IPS DF 4.7 (cell line): ENCODE results near the gene ZBTB43.
"Not testable (repeated sequence)": the region's sequence is repeated elsewhere in the genome, so short reads cannot be mapped to it uniquely, and the experiment has no call there.

Experiments
- DNase-seq: peaks from one replicate; pipeline ENCODE4 v3.0.0-alpha.2; 2013; ENCODE audit warnings: low spot score; ENCODE audit errors: extremely low read depth

ZBTB43 gene

DNA sequence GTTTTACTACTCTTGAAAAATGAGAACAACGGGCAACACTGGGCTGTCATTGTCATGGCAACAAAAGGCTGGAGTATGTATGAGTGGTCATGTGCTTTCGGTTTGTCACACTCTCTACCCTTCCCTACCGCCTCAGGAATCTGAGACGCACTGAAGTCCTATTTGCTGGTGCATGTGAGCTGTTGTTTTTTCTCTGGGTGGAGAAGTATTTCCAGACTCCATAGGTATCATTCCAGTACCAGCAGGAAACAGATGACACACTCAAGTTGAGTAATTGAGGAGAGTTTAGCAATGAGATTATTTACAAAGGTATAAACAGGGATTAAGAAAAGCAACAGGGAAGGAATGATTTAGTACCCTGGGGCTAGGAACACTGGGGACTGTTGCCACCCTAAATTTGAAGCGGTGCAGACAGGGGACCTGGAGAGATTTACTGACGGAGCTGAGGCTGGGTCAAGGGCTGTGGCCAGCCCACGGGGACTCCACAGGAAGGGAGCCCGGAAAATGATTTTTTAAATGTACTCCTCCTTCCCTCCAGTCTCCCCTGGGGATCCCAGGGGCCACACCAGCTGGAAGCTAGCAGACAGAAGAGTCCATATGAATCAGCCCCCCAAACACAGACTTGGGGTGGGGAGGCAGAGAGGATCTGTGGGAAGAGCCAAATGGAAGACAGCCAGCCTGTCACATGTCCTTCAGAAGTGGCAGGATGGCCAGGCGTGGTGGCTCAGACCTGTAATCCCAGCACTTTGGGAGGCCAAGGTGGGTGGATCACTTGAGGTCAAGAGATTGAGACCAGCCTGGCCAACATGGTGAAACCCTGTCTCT is 13.2 kb upstream of the ZBTB43 start:
- DNase-seq, result no peak

DNA sequence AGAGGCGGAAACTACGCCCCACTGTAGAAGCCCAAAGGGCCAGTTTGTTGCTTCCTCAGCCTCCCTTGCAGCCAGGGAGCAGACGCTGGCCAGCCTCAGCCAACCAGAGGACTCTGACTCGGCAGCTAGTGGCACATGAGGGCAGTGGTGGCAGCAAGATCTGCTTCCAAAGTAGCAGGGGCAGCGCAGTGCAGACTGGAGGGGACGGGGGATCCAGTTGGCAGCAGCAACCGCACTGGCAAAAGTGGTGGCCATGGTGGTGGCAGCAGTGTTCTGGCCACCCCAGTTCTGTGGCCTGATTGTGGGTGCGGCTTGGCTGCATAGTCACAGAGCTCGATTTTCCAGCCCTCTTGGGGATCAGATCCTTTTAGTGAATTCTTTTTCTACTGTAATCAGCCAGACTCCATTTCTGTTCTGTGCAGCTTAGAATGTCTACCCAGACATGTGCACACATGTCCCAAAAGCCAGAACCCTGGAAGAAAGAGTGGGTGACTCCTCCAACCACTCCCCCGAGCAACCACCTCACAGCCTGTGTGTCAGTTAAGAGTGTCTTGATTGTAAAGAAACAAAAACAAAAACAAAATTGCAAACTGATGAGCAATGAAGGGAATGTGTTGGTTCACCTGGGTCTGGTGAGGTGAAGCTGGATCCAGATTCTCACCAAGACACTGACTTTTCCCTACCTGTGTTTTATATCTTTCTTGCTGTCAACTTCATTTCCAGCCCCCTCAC is 11.0 kb upstream of the ZBTB43 start:
- DNase-seq, result no peak

DNA sequence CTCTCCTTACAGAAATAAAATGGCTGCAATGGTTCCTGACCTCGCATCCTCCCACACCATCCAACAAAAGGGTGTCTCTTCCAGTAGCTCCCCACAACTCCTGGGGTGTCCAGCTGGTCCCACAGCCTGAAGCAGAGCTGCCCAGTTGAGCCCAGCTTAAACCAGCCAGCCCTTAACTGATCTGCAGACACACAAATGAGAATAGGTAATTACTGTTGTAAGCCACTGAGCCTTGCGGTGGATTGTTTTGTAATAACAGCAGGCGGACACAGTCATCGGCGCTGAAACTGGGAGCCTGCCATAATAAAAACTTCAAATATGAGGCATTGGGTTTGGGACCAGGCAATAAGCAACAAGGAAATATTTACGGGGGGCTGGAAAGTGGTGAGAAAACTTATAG is 10.4 kb upstream of the ZBTB43 start:
- DNase-seq, result no peak

DNA sequence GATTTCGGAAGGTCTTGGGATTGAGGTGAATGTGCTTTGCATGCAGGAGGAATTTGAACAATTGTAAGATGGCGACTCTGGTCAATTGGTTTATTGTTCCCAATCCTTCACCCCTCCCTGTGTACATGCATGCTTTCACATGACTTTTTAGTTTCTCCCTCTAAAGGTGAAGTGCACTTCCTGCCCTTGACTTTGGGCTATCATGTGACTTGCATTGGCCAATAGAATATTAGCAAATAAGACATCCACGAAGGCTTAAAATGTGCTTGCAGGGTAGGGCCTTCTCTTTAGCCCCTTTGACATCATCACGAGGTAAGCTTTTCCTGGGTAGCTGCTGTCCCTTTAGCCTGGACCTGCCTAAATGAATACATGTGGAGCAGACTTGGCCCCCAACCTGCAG is 8.1 kb upstream of the ZBTB43 start:
- no peak for DNase-seq

DNA sequence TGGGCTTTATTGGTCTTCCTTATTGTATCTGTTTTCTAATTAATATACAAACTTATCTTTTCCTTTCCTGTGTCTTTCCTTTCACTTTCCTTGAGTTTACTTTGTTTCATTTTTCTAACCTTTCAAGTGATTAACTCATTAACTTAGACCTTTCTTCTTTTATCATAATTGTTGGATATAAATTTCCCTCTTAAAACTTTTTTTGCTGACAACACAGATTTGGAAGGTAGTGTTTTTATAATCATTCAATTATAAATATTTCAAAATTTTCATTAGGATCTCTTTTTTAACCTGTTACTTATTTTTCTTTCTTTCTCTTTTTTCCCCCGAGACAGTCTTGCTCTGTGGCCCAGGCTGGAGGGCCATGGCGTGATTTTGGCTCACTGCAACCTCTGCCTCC is 6.9 kb upstream of the ZBTB43 start:
- DNase-seq, result no peak

DNA sequence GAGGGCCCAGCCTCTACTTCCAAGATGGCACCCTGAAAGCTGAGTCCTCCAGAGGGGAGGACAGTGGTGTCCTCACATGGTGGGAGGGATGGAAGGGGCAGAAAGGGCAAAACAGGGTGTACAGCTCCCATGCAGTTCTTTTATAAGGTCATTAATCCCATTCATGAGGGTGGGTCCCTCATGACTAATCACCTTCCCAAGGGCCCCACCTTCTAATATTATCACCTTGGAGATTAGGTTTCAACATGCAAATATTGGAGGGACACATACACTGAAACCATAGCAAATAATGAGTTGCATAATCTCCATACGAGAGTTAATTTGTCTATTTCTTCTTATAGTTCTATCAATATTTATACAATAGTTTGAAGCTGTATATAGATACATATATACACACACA is 5.8 kb upstream of the ZBTB43 start:
- no peak for DNase-seq

DNA sequence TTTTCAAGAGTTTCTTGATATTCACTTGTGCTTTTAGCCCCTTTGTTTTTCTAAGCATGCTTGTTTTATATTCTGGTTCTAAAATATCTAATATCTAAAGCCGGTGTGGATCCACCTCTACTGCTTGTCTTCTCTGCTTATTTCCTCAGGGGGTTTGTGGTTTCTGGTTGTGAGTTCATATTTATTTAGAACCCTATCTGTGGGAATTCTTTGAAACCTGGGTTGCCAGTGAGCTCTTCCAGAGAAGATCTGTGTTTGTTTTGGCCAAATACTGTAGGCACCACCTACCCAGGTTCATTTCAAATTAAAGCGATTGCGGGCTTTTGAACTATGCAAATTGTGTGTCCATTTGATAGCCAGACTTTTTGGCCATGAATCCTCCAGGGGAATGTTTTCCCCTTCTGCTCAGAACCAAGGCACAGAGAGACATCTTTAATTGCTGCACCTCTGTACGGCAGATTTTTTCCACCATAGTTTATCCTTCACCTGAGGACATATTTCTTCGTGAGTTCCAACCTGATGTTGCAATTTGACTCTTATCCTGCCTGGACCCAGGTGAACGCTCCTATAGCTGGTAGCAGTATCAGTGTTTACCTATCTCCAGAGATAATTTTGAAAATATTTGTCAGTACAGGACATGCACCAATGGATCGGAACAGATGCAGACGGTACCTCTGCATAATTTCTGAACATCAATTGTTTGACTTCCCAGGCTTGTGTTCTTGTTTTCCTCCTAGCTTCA is 2.4 kb upstream of the ZBTB43 start:
- no peak for DNase-seq

DNA sequence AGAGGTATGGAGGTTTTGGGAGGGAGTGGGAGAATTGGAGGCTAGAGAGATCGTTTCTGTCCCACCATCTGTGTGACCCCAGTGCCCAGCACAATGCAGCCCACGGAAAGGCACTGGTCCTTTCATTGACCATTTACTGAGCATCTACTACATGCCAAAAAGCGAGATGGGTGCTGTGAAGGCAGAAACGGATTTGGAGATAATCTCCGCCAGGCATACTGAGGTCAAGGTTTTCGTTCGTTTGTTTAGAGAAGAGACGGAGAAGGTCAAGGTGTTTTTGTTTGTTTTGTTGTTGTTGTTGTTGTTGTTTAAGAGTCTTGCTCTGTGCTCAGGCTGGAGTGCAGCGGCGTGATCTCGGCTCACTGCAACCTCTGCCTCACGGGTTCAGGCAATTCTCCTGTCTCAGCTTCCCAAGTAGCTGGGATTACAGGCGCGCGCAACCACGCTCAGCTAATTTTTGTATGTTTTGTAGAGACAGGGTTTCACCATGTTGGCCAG is 593 bp upstream of the ZBTB43 start:
- no peak for DNase-seq

DNA sequence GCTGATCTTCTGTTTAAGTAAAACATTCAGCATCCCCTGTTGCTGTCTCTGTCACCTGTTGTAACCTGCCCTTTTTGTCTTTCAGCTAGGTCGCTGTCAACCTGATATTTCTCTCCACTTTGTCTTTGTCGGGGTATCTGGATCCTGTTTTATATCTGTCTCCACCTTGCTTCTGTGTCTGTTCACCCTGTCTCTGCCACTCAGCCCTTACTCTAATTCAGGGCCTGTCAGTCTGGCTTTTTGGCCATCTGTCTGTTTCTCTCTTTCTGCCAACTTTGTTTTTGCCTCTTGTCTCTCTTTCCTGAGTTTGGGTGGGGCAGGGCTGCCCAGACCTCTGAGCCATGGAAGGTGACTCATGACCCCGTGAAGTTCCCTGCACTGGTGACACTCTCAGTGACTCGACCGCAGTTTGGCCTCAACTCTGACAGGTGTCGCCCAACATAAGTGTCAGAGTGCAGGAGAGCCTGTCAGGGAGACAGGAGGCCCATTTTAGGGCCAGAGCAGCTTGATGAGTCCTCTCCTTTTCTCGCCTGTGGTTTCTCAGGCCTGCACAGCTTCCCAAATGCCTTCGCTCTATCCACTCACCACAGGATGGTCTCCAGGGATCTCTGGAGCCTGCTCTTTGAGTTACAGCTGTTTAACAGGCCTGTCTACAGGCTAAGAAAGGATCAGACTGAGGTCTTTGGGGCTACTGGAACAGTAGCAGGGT is 868 bp downstream of the ZBTB43 start:
- no peak for DNase-seq

DNA sequence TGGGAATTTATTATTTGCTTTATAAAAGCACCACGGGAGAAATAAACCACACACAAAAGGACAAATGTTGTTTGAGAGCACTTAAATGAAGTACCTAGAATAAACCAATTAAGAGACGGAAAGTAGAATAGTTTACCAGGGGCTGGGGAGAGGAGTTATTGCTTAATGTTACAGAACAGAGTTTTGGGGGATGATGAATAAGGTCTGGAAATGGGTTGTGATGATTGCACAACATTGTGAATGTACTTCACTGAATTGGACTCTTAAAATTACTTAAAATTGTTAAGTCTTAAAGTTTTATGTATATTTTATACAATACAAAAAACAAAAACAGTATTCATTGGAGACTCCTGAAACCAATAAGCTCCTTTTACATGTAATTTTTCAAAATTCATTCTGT is 1.5 kb downstream of the ZBTB43 start:
- no peak for DNase-seq

DNA sequence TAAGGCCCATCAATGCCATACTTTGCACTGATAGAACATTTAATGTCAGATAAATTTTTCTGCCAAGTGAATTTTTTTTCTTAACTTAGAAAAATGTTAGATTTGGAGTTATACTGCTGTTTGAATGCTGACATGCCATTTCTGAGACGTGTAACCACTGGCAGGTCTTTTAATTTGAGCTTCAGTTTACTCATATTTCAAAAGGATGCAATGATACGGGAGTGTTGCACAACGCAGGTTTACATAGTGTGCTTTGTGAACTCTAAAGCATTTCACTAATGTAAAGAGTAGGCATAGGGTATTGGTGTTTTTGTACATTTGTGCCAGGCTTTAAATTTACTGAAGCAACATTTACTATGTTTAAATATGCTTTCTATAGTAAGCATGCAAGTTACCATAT is 4.2 kb downstream of the ZBTB43 start:
- no peak for DNase-seq

DNA sequence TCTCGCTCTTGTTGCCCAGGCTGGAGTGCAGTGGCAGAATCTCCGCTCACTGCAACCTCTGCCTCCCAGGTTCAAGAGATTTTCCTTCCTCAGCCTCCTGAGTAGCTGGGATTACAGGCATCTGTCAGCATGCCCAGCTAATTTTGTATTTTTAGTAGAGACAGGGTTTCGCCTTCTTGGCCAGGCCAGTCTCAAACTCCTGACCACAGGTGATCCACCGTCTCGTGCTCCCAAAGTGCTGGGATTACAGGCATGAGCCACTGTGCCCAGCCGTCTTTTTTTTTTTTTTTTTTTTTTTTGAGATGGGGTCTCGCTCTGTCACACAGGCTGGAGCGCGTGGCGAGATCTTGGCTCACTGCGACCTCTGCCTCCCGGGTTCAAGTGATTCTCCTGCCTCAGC is 5.4 kb downstream of the ZBTB43 start:
- DNase-seq, result not testable (repeated sequence)

DNA sequence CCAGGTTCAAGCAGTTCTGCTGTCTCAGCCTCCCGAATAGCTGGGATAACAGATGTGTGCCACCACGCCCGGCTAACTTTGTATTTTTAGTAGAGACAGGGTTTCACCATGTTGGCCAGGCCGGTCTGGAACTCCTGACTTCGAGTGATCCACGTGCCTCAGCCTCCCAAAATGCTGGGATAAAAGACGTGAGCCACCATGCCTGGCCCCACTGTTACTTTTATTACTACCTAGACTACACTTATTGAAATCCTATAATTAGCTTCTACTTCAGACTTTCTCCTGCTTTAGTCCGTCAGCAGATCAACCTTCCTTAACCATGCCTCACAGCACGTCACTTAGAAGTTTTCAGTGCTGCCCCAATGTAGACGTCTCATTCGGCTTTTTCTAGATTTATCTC is 8.2 kb downstream of the ZBTB43 start:
- DNase-seq, result no peak

DNA sequence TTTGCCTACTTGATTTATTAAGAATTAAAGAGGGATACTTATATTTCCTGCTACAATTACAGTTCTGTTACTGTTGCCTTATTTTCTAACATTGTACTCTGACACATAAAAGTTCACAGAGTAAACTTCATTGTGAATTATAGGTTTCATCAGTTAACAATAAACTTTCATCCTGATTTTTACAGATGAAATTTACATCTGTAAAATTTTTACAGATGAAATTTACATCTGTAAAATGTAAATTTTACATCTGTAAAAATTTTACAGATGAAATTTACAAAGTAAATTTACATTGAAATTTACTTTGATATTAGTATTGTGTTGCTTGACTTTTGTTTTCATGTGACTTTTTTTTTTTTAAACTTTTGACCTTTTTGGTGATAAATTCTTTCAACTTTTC is 9.3 kb downstream of the ZBTB43 start:
- DNase-seq, result no peak

DNA sequence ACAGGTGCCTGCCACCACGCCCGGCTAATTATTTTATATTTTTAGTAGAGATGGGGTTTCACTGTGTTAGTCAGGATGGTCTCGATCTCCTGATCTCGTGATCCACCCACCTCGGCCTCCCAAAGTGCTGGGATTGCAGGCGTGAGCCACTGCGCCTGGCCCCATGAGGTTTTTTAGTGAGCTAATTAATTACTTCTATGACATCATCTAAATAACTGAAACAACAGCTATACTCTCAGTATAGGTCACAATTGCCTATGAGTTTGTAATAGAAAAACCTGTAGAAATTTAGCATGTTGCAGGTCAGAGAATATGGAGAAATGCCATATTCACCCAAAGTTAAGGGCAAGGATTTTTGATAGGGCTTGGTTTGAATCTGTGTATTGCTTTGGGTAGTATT is 12.8 kb downstream of the ZBTB43 start:
- DNase-seq, result not testable (repeated sequence)

DNA sequence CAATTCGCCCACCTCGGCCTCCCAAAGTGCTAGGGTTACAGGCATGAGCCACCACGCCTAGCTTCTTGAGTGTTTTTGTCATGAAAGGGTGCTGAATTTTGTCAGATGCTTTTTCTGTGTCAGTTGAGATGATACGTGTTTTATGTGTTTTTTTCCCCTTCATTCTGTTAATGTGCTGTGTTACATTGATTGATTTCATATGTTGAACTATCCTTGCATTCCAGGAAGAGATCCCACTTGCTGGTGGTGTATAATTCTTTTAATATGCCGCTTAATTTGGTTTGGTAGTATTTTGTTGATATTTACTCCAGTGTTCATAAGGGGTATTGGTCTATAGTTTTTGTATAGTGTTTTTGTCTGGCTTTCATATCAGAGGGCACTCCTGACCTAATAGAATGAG is 13.6 kb downstream of the ZBTB43 start:
- no peak for DNase-seq

DNA sequence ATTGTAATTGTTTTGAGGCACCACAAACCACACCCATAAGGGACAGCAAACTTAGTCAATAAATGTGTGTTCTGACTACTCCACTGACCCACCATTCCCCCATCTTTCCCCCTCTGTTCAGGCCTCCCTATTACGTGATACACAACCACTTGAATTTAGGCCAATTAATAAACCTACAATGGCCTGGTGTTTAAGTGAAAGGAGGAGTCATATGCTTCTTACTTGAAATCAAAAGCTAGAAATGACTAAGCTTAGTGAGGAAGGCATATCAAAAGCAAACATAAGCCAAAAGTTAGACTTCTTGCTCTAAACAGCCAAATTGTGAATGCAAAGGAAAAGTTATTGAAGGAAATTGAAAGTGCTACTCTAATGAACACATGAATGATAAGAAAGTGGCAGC is 14.6 kb downstream of the ZBTB43 start:
- no peak for DNase-seq

DNA sequence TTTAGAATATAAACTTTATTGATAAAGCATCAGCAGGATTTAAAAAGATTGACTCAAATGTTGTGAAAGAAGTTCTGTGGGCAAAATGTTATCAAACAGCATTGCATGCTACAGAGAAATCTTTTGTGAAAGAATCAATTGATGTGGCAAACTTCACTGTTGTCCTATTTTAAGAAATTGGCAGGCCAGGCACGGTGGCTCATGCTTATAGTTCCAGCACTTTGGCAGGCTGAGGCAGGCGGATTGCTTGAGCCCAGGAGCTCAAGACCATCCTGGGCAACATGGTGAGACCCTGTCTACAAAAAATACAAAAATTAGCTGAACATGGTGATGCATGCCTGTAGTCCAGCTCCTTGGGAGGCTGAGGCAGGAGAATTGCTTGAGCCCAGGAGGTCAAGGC is 17.4 kb downstream of the ZBTB43 start:
- DNase-seq, result no peak

DNA sequence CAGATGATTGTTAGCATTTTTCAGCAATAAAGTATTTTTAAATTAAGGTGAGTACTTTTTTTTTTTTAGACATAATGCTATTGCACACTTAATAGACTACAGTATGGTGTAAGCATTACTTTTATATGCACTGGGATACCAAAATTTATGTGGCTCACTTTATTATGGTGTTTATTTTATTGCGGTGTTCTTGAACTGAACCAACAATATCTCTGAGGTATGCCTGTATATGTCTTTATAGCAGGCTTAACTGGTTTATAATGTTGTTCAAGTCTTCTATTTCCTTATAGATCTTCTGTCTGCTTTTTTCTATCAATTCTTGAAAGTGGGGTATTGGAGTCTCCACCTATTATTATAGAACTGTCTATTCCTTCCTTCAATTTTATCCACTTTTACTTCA is 18.0 kb downstream of the ZBTB43 start:
- no peak for DNase-seq

DNA sequence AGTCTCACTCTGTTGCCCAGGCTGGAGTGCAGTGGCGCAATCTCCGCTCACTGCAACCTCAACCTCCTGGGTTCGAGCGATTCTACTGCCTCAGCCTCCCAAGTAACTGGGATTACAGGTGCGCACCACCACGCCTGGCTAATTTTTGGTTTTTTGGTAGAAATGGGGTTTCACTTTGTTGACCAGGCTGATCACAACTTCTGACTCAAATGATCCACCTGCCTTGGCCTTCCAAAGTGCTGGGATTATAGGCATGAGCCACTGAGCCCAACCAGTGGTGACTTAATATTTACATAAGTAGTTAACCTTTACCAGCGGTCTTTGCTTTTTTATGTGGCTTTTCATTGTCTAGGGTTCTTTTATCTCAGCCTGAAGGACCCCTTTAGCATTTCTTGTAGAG is 19.2 kb downstream of the ZBTB43 start:
- DNase-seq, result not testable (repeated sequence)

DNA sequence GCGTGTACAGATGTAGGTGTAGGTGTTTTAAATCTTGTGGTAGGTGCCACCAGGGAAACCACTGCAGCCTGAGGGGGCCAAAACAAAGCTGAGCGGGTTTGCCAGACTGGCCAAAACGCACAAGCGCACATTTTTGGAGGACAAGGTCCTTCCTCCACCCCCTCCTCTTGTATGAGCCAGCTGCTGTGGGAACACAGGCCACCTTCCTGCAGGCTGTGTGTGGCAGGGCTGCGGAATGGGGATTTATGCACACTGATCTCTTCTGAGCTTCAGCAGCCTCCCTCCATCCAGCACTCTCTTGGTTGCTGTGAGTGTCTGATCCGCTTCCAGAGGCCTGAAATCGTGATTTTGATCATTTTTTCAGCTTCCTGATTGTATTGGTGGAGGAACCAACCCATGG is 22.4 kb downstream of the ZBTB43 start:
- no peak for DNase-seq

DNA sequence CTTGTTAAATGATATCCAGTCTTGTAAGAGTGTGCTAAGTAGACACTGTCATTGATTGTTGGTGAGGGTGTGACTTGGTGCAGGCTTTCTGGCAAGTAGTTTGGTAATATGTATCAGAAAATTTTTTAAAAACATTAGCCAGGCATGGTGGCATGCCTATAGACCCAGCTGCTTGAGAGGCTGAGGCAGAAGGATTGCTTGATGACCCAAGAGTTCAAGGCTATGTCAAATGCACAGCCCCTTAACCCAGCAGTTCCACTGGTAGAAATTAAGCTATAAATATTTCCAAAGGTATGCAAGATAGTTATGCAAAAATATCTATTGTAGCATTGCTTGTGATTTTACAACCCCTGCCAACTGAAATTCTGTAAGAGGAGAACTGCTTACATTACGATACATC is 24.2 kb downstream of the ZBTB43 start:
- no peak for DNase-seq
